ENCODE results near the gene PPP1R12C. TPM values are rescaled to one million over a fixed set of nuclear protein-coding genes. Genes with fewer than 3 reads are reported as not detected.

PPP1R12C gene
- total RNA-seq, 1 donor from 2014 or later, result 228 TPM

- DNase-seq, result no peak
- Histone ChIP-seq H3K4me1 (peaks cover 31% of the 10 kb centered on the region), H3K9me3 (replicated peaks) (no peaks in the 10 kb centered on the region), H3K27me3 (ENCODE audit: low read depth) (peaks cover 70% of the 10 kb centered on the region), H3K27ac (replicated peaks) (no peak overlapping the region), H3K36me3 (peaks cover 11% of the 10 kb centered on the region), H3K4me3 (no peak overlapping the region)
- TF ChIP-seq, protein P1, sequence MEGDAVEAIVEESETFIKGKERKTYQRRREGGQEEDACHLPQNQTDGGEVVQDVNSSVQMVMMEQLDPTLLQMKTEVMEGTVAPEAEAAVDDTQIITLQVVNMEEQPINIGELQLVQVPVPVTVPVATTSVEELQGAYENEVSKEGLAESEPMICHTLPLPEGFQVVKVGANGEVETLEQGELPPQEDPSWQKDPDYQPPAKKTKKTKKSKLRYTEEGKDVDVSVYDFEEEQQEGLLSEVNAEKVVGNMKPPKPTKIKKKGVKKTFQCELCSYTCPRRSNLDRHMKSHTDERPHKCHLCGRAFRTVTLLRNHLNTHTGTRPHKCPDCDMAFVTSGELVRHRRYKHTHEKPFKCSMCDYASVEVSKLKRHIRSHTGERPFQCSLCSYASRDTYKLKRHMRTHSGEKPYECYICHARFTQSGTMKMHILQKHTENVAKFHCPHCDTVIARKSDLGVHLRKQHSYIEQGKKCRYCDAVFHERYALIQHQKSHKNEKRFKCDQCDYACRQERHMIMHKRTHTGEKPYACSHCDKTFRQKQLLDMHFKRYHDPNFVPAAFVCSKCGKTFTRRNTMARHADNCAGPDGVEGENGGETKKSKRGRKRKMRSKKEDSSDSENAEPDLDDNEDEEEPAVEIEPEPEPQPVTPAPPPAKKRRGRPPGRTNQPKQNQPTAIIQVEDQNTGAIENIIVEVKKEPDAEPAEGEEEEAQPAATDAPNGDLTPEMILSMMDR (IDR thresholded peaks at IDR 0.05; ENCODE audit: borderline replicate concordance), result no peak
- intact Hi-C loops (cut with micrococcal nuclease), result no loop called here
Observed at GRCh38 chr19:55147545-55148251, 30.3 kb upstream of the PPP1R12C start.

DNA sequence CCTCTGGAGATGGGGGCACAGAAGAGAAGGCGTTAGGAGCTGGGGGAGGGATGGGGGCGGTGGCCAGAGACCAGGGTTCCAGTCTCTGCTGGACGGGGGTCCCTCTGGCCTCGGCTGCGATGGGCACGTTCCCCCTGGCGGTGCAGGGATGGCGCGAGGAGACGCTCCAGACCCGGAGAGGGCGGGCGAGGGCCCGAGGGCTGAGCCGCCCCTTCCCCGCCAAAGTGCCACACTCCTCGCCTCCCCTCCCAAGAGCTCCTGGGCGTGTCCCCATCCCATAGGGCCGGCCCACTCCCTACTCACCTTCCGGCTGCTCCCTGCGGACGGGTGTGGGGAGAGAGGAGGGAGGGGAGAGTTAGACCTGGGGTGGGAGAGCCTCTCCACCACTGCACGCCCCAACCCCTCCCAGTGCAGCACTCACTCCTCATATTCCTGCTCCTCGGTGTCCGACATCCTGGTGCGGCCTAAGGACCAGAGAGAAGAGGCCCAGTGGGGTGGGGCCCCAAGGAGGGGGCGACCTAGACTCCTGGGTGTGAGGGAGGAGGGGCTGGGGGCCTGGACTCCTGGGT, 29.4 kb upstream of the PPP1R12C start:
- intact Hi-C loops (cut with micrococcal nuclease), result no loop called here
- Histone ChIP-seq H3K4me1 (peaks cover 25% of the 10 kb centered on the region), H3K27ac (replicated peaks) (no peak overlapping the region), H3K27me3 (ENCODE audit: low read depth) (peaks cover 79% of the 10 kb centered on the region), H3K36me3 (peaks cover 7% of the 10 kb centered on the region), H3K9me3 (replicated peaks) (no peaks in the 10 kb centered on the region), H3K4me3 (no peak overlapping the region)
- DNase-seq, result no peak
- TF ChIP-seq, protein P1 (IDR thresholded peaks at IDR 0.05; ENCODE audit: borderline replicate concordance), result no peak

GRCh38 chr19:55146078-55146704, 28.8 kb upstream of the PPP1R12C start:
- intact Hi-C loops (cut with micrococcal nuclease), result no loop called here
- Histone ChIP-seq H3K4me3 (no peak overlapping the region), H3K27ac (replicated peaks) (no peak overlapping the region), H3K27me3 (ENCODE audit: low read depth) (peaks cover 84% of the 10 kb centered on the region), H3K36me3 (peaks cover 7% of the 10 kb centered on the region), H3K9me3 (replicated peaks) (no peaks in the 10 kb centered on the region), H3K4me1 (peaks cover 25% of the 10 kb centered on the region)
- no peak for DNase-seq
- TF ChIP-seq, protein P1 (IDR thresholded peaks at IDR 0.05; ENCODE audit: borderline replicate concordance), result peak; percentile 47

DNA sequence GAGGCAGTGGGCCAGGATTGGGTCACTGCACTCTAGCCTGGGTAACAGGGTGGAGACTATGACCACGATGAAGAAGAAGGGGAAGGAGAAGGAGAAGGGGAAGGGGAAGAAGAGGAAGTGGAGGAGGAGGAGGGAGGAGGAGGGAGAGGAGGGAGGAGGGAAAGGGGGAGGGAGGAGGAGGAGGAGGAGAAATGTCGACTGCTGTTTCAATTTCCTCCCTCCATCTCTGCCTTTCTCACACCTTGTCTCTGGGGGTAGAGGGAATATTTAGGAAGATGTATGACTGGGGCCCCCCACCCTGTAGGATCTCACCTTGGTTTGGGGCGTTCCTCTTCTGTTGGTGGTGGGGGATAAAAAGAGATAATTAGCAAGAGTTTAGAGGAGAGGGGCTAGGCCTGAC, 27.8 kb upstream of the PPP1R12C start:
- TF ChIP-seq, protein P1 (IDR thresholded peaks at IDR 0.05; ENCODE audit: borderline replicate concordance), result no peak
- no peak overlapping the region for H3K27ac ChIP-seq (replicated peaks)
- peaks cover 92% of the 10 kb centered on the region for H3K27me3 ChIP-seq (ENCODE audit: low read depth)
- H3K4me1 ChIP-seq, result peaks cover 22% of the 10 kb centered on the region
- intact Hi-C loops (cut with micrococcal nuclease), result no loop called here
- no peaks in the 10 kb centered on the region for H3K9me3 ChIP-seq (replicated peaks)
- no peak for DNase-seq
- H3K36me3 ChIP-seq, result peaks cover 7% of the 10 kb centered on the region
- H3K4me3 ChIP-seq, result no peak overlapping the region

DNA sequence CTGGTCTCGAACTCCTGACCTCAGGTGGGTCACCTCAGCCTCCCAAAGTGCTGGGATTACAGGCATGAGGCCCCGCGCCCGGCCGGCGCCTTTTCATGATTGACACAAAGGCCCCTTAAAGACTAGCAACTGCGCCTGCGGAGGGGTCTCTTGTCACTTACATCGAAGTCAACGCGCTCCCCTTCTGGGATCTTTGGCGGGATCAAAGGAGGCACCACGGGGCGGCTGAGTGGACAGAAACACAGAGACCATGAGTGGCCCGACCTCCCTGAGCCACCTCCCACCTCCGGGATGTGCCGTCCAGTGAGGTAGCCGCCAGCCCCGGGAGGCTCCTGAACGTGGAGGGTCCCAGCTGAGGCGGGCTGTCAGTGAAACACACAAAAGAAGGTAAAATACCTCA, 24.3 kb upstream of the PPP1R12C start:
- Histone ChIP-seq H3K4me1 (peaks cover 19% of the 10 kb centered on the region), H3K4me3 (no peak overlapping the region), H3K9me3 (replicated peaks) (no peaks in the 10 kb centered on the region), H3K36me3 (peaks cover 9% of the 10 kb centered on the region), H3K27ac (replicated peaks) (peak overlapping the region; percentile 3), H3K27me3 (ENCODE audit: low read depth) (peaks cover 94% of the 10 kb centered on the region)
- intact Hi-C loops (cut with micrococcal nuclease), result no loop called here
- TF ChIP-seq, protein P1 (IDR thresholded peaks at IDR 0.05; ENCODE audit: borderline replicate concordance), result no peak
- no peak for DNase-seq

All from left ventricle myocardium inferior (tissue), 1 donor.